ENCODE measurements around the gene STX18.

GRCh38 chr4:4480205-4480604 is 61.6 kb downstream of the STX18 start:
- no peak for TF ChIP-seq CTCF (IDR thresholded peaks at IDR 0.05; ENCODE audit: insufficient read depth, low read depth, low read length)
- TF ChIP-seq EZH2 (IDR thresholded peaks at IDR 0.05; ENCODE audit: insufficient read depth, low read length): no peak

All from astrocyte (in vitro differentiated cells and primary cell).